Measurements from ENCODE around the gene MPPED1. TPM values are rescaled to one million over a fixed set of nuclear protein-coding genes. Genes with fewer than 3 reads are reported as not detected.

MPPED1 gene
- total RNA-seq, 4 donors from 2014 or later = not detected

DNA sequence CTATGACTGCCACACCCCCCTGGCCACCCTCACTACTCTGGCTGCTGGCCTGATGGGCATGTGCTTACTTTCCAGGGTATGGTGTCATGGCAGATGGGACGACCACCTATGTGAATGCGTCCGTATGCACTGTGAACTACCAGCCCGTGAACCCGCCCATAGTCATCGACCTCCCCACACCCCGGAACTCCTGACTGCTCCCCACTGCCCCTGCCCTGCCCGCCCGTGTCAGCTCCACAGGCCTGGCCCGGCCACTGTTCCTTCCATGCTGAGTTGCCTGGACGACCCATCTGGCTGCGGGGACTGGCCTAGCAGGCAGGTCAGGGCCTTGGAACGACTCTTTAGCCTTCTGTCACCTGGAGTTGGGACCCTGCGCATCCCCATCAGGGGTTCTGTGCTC, 93.6 kb downstream of the MPPED1 start:
- Histone ChIP-seq H3K27me3 (peaks cover 0 to 11% (median 0%) of the 10 kb centered on the region in 4 donors), H3K9me3 (no peaks in the 10 kb centered on the region), H3K36me3 (no peaks in the 10 kb centered on the region), H3K4me1 (no peaks in the 10 kb centered on the region), H3K27ac (no peak overlapping the region), H3K4me3 (no peak overlapping the region)
- intact Hi-C loops (cut with DNase I) = no loop called here
- TF ChIP-seq POLR2A (IDR thresholded peaks at IDR 0.05) = no peak
- TF ChIP-seq, protein P1, sequence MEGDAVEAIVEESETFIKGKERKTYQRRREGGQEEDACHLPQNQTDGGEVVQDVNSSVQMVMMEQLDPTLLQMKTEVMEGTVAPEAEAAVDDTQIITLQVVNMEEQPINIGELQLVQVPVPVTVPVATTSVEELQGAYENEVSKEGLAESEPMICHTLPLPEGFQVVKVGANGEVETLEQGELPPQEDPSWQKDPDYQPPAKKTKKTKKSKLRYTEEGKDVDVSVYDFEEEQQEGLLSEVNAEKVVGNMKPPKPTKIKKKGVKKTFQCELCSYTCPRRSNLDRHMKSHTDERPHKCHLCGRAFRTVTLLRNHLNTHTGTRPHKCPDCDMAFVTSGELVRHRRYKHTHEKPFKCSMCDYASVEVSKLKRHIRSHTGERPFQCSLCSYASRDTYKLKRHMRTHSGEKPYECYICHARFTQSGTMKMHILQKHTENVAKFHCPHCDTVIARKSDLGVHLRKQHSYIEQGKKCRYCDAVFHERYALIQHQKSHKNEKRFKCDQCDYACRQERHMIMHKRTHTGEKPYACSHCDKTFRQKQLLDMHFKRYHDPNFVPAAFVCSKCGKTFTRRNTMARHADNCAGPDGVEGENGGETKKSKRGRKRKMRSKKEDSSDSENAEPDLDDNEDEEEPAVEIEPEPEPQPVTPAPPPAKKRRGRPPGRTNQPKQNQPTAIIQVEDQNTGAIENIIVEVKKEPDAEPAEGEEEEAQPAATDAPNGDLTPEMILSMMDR (IDR thresholded peaks at IDR 0.05) = no peak
- 86 to 92% methylated on average over 6 to 7 of the region's 14 CpGs for WGBS, 2 donors
- no peak for DNase-seq

GRCh38 chr22:43505896-43506295, 94.1 kb downstream of the MPPED1 start:
- Histone ChIP-seq H3K9me3 (no peaks in the 10 kb centered on the region), H3K27me3 (peaks cover 0 to 14% (median 0%) of the 10 kb centered on the region in 4 donors), H3K4me3 (no peak overlapping the region), H3K4me1 (no peaks in the 10 kb centered on the region), H3K27ac (no peak overlapping the region), H3K36me3 (no peaks in the 10 kb centered on the region)
- intact Hi-C loops (cut with DNase I) = no loop called here
- TF ChIP-seq, protein P1 (IDR thresholded peaks at IDR 0.05) = no peak
- TF ChIP-seq POLR2A (IDR thresholded peaks at IDR 0.05) = no peak
- DNase-seq = no peak
- WGBS, 2 donors = 40 to 41% methylated on average over 1 to 8 of the region's 8 CpGs

GRCh38 chr22:43506487-43506886, 94.7 kb downstream of the MPPED1 start:
- no peaks in the 10 kb centered on the region for H3K9me3 ChIP-seq
- H3K27me3 ChIP-seq = peaks cover 0 to 14% (median 0%) of the 10 kb centered on the region in 4 donors
- no peak overlapping the region for H3K4me3 ChIP-seq
- no peaks in the 10 kb centered on the region for H3K36me3 ChIP-seq
- no peak for TF ChIP-seq POLR2A (IDR thresholded peaks at IDR 0.05)
- TF ChIP-seq, protein P1 (IDR thresholded peaks at IDR 0.05) = no peak
- 50 to 64% methylated on average over 9 to 12 of the region's 12 CpGs for WGBS, 2 donors
- no peak for DNase-seq
- intact Hi-C loops (cut with DNase I) = no loop called here
- no peak overlapping the region for H3K27ac ChIP-seq
- no peaks in the 10 kb centered on the region for H3K4me1 ChIP-seq

- H3K9me3 ChIP-seq = no peaks in the 10 kb centered on the region
- intact Hi-C loops (cut with DNase I) = no loop called here
- DNase-seq = no peak
- H3K27ac ChIP-seq = no peak overlapping the region
- H3K4me1 ChIP-seq = no peaks in the 10 kb centered on the region
- no peak overlapping the region for H3K4me3 ChIP-seq
- TF ChIP-seq POLR2A (IDR thresholded peaks at IDR 0.05) = no peak
- TF ChIP-seq, protein P1 (IDR thresholded peaks at IDR 0.05) = no peak
- 50 to 78% methylated on average over 1 to 3 of the region's 8 CpGs for WGBS, 2 donors
- no peaks in the 10 kb centered on the region for H3K36me3 ChIP-seq
- H3K27me3 ChIP-seq = peaks cover 0 to 12% (median 0%) of the 10 kb centered on the region in 4 donors
Measured at GRCh38 chr22:43507235-43507634, 95.4 kb downstream of the MPPED1 start.

- TF ChIP-seq POLR2A (IDR thresholded peaks at IDR 0.05) = no peak
- TF ChIP-seq, protein P1 (IDR thresholded peaks at IDR 0.05) = no peak
- H3K27ac ChIP-seq = no peak overlapping the region
- intact Hi-C loops (cut with DNase I) = no loop called here
Measured at GRCh38 chr22:43508489-43508888, 96.7 kb downstream of the MPPED1 start.

More at GRCh38 chr22:43508489-43508888, 96.7 kb downstream of the MPPED1 start:
- Histone ChIP-seq H3K9me3 (no peaks in the 10 kb centered on the region), H3K4me1 (no peaks in the 10 kb centered on the region), H3K36me3 (no peaks in the 10 kb centered on the region), H3K4me3 (no peak overlapping the region), H3K27me3 (peaks cover 0 to 6% (median 0%) of the 10 kb centered on the region in 4 donors)
- DNase-seq = no peak

All from esophagus squamous epithelium (tissue), 5 donors.